NOMO-1 treated with DMSO at 0.1 percent for 48 hours (cell line): ENCODE results near the gene OPCML.

Source experiments
- DNase-seq: peaks from one replicate; lab custom pipeline; 2025; ENCODE audit not compliant: unreplicated experiment; lab: John Stamatoyannopoulos, UW

OPCML gene

GRCh38 chr11:132910011-132910760 lies 622.1 kb downstream of the OPCML start:
- no peak for DNase-seq

- no peak for DNase-seq
Measured at GRCh38 chr11:132909021-132909606, 623.2 kb downstream of the OPCML start.

GRCh38 chr11:132908414-132908810 lies 623.9 kb downstream of the OPCML start:
- DNase-seq: no peak

GRCh38 chr11:132907651-132908413 lies 624.5 kb downstream of the OPCML start:
- DNase-seq: no peak

- DNase-seq: no peak
Measured at GRCh38 chr11:132904607-132905006, 627.7 kb downstream of the OPCML start.

- no peak for DNase-seq
Measured at GRCh38 chr11:132904091-132904490, 628.2 kb downstream of the OPCML start.

GRCh38 chr11:132901638-132902471 lies 630.4 kb downstream of the OPCML start:
- DNase-seq: no peak

GRCh38 chr11:132898676-132899075 lies 633.6 kb downstream of the OPCML start:
- no peak for DNase-seq

- no peak for DNase-seq
Measured at GRCh38 chr11:132898021-132898420, 634.3 kb downstream of the OPCML start.

GRCh38 chr11:132895340-132895739 lies 637.0 kb downstream of the OPCML start:
- DNase-seq: no peak

- DNase-seq: no peak
Measured at GRCh38 chr11:132894606-132895005, 637.7 kb downstream of the OPCML start.

- DNase-seq: no peak
Measured at GRCh38 chr11:132892876-132893275, 639.4 kb downstream of the OPCML start.

GRCh38 chr11:132888226-132888625 lies 644.1 kb downstream of the OPCML start:
- DNase-seq: no peak

GRCh38 chr11:132886335-132886734 lies 646.0 kb downstream of the OPCML start:
- DNase-seq: no peak

GRCh38 chr11:132883241-132883640 lies 649.1 kb downstream of the OPCML start:
- no peak for DNase-seq

- no peak for DNase-seq
Measured at GRCh38 chr11:132881622-132882021, 650.7 kb downstream of the OPCML start.

GRCh38 chr11:132878111-132878510 lies 654.2 kb downstream of the OPCML start:
- no peak for DNase-seq

GRCh38 chr11:132876705-132877104 lies 655.6 kb downstream of the OPCML start:
- no peak for DNase-seq

- DNase-seq: no peak
Measured at GRCh38 chr11:132876239-132876638, 656.1 kb downstream of the OPCML start.

- DNase-seq: no peak
Measured at GRCh38 chr11:132874638-132875037, 657.7 kb downstream of the OPCML start.

- DNase-seq: no peak
Measured at GRCh38 chr11:132873841-132874240, 658.5 kb downstream of the OPCML start.
